ENCODE results near the gene TRIP4. TPM values are rescaled to one million over a fixed set of nuclear protein-coding genes. Genes with fewer than 3 reads are reported as not detected.
A peak's percentile ranks its signal among the peaks of the same experiment; 100 is the strongest.

TRIP4 gene
- total and polyA plus RNA-seq, 4 donors = 6.3 to 10.7 (median 7.6) TPM

- no peak overlapping the region for H3K4me3 ChIP-seq (ENCODE audit: low read depth in 1 of 3, low read length in 3 of 3)
- H3K9me3 ChIP-seq (ENCODE audit: control insufficient read depth in 4 of 4, low read length in 3 of 4) = no peaks in the 10 kb centered on the region
- H3K27ac ChIP-seq (ENCODE audit: low read depth in 1 of 2, low read length in 2 of 2) = no peak overlapping the region
- no peak for DNase-seq (ENCODE audit: low spot score)
- 87% methylated on average over 6 of the region's 6 CpGs for WGBS
- H3K9ac ChIP-seq (ENCODE audit: low read depth in 1 of 2, low read length in 2 of 2) = no peak overlapping the region
- no peaks in the 10 kb centered on the region for H3K27me3 ChIP-seq (ENCODE audit: control insufficient read depth in 4 of 4, insufficient read depth in 4 of 4, low read length in 3 of 4)
- TF ChIP-seq FOXA2 (IDR thresholded peaks at IDR 0.05) (no peak), RAD21 (IDR thresholded peaks at IDR 0.05) (peak; percentile 25 to 32)
- peaks cover 0 to 3% (median 2%) of the 10 kb centered on the region in 4 donors for H3K36me3 ChIP-seq (ENCODE audit: control insufficient read depth in 4 of 4, insufficient read depth in 3 of 4, low read depth in 1 of 4, low read length in 3 of 4)
- peaks cover under 1 to 11% (median 3%) of the 10 kb centered on the region in 4 donors for H3K4me1 ChIP-seq (ENCODE audit: control insufficient read depth in 4 of 4, insufficient read depth in 4 of 4, low read length in 3 of 4)
These were observed 60.1 kb downstream of the TRIP4 start for GRCh38 chr15:64447536-64448315.

- Histone ChIP-seq H3K4me3 (ENCODE audit: low read depth in 1 of 3, low read length in 3 of 3) (no peak overlapping the region), H3K27ac (ENCODE audit: low read depth in 1 of 2, low read length in 2 of 2) (peak overlapping the region in 1 of 2 donors; percentile 47), H3K27me3 (ENCODE audit: control insufficient read depth in 4 of 4, insufficient read depth in 4 of 4, low read length in 3 of 4) (no peaks in the 10 kb centered on the region), H3K4me1 (ENCODE audit: control insufficient read depth in 4 of 4, insufficient read depth in 4 of 4, low read length in 3 of 4) (peaks cover 7 to 41% (median 39%) of the 10 kb centered on the region in 4 donors), H3K9ac (ENCODE audit: low read depth in 1 of 2, low read length in 2 of 2) (no peak overlapping the region), H3K36me3 (ENCODE audit: control insufficient read depth in 4 of 4, insufficient read depth in 3 of 4, low read depth in 1 of 4, low read length in 3 of 4) (peaks cover 0 to 2% (median under 1%) of the 10 kb centered on the region in 4 donors), H3K9me3 (ENCODE audit: control insufficient read depth in 4 of 4, low read length in 3 of 4) (no peaks in the 10 kb centered on the region)
- WGBS = 42% methylated on average over 6 of the region's 6 CpGs
- no peak for DNase-seq (ENCODE audit: low spot score)
- TF ChIP-seq REST (IDR thresholded peaks at IDR 0.05) (no peak), TAF1 (conservative IDR thresholded peaks at IDR 0.05) (no peak), RXRA (IDR thresholded peaks at IDR 0.05) (peak in 1 of 2 donors; percentile 36), HNF4A (conservative IDR thresholded peaks at IDR 0.05) (peak; percentile 32 to 35), MAX (IDR thresholded peaks at IDR 0.05) (peak; percentile 17), YY1 (IDR thresholded peaks at IDR 0.05) (peak; percentile 15)
These were observed 65.5 kb downstream of the TRIP4 start for GRCh38 chr15:64452988-64453688.

GRCh38 chr15:64453689-64454037 lies 66.0 kb downstream of the TRIP4 start:
- H3K27ac ChIP-seq (ENCODE audit: low read depth in 1 of 2, low read length in 2 of 2) = peak overlapping the region in 1 of 2 donors; percentile 34
- WGBS = 99% methylated on average over 1 of the region's 1 CpG

More at GRCh38 chr15:64453689-64454037, 66.0 kb downstream of the TRIP4 start:
- Histone ChIP-seq H3K27me3 (ENCODE audit: control insufficient read depth in 4 of 4, insufficient read depth in 4 of 4, low read length in 3 of 4) (no peaks in the 10 kb centered on the region), H3K9ac (ENCODE audit: low read depth in 1 of 2, low read length in 2 of 2) (no peak overlapping the region), H3K9me3 (ENCODE audit: control insufficient read depth in 4 of 4, low read length in 3 of 4) (no peaks in the 10 kb centered on the region), H3K4me1 (ENCODE audit: control insufficient read depth in 4 of 4, insufficient read depth in 4 of 4, low read length in 3 of 4) (peaks cover 7 to 41% (median 39%) of the 10 kb centered on the region in 4 donors), H3K4me3 (ENCODE audit: low read depth in 1 of 3, low read length in 3 of 3) (no peak overlapping the region), H3K36me3 (ENCODE audit: control insufficient read depth in 4 of 4, insufficient read depth in 3 of 4, low read depth in 1 of 4, low read length in 3 of 4) (peaks cover 0 to 2% (median under 1%) of the 10 kb centered on the region in 4 donors)
- no peak for TF ChIP-seq EGR1 (IDR thresholded peaks at IDR 0.05; ENCODE audit: low read depth in 2 of 2)
- peak; percentile 14 for TF ChIP-seq FOXA2 (IDR thresholded peaks at IDR 0.05)
- TF ChIP-seq NR2F2 (IDR thresholded peaks at IDR 0.05) = no peak
- DNase-seq (ENCODE audit: low spot score) = no peak
